H1 (cell line): Measurements from ENCODE around the gene ANKRD9. TPM values are rescaled to one million over a fixed set of nuclear protein-coding genes. Genes with fewer than 3 reads are reported as not detected.

ENCODE experiments used
- ATF3 ChIP-seq: IDR thresholded peaks from 2 replicates; pipeline ENCODE4 v1.6.1; 2011; ENCODE audit warnings: low read depth, mild to moderate bottlenecking, low read length; ENCODE audit not compliant: insufficient read depth
- BACH1 ChIP-seq: IDR thresholded peaks from 2 replicates; pipeline ENCODE4 v1.6.1; 2012; ENCODE audit warnings: low read length, improper control_type of control experiment
- CBX5 ChIP-seq: fragments of 300-800, 300-1000 bp; sonication (generic); IDR thresholded peaks from 2 replicates; pipeline ENCODE4 v1.7.1; 2016; ENCODE audit warnings: antibody characterized with exemption, low read length, low read depth
- CHD1 ChIP-seq: IDR thresholded peaks from 2 replicates; pipeline ENCODE4 v1.6.1; 2012; ENCODE audit warnings: low read depth, low read length, improper control_type of control experiment
- CHD7 ChIP-seq: fragments of 300-600 bp; sonication (generic); IDR thresholded peaks from 2 replicates; pipeline ENCODE4 v1.7.1; 2012; ENCODE audit warnings: low read length, moderate library complexity, mild to moderate bottlenecking, inconsistent platforms; ENCODE audit not compliant: insufficient replicate concordance
- CTCF ChIP-seq, 3 experiments: IDR thresholded peaks; 1 replicate in 2 of 3; 2 replicates in 1 of 3; pipeline versions ENCODE4 v1.5.1 to v1.6.1; 2011; ENCODE audit warnings: low read length in 3 of 3, mild to moderate bottlenecking in 3 of 3, inconsistent platforms in 2 of 3, low read depth in 1 of 3, moderate library complexity in 1 of 3; ENCODE audit not compliant: insufficient read depth in 1 of 3; ENCODE audit errors: control extremely low read depth in 1 of 3
- EP300 ChIP-seq, 2 experiments: IDR thresholded peaks; 1 replicate in 1 of 2; 2 replicates in 1 of 2; pipeline ENCODE4 v1.6.1; 2011 to 2012; ENCODE audit warnings: low read depth in 2 of 2, low read length in 2 of 2, mild to moderate bottlenecking in 2 of 2, borderline replicate concordance in 1 of 2, inconsistent platforms in 1 of 2, moderate library complexity in 1 of 2
- SIRT6 ChIP-seq: IDR thresholded peaks from one replicate; pipeline ENCODE4 v1.7.1; 2012; ENCODE audit warnings: low read length, inconsistent platforms
- SP4 ChIP-seq: IDR thresholded peaks from 2 replicates; pipeline ENCODE4 v1.6.1; 2012; ENCODE audit warnings: low read length, inconsistent platforms
- polyA plus RNA-seq, 7 experiments: library from polyadenylated mRNA; depleted of rRNA in 3 of 7; stranded (reverse) in 5 of 7; unstranded in 2 of 7; fragments of >200 nt in 5 of 7; fragments of 200-250 nt in 2 of 7; gene quantifications; 1 replicate in 5 of 7; 2 replicates in 1 of 7; 4 replicates in 1 of 7; pipeline versions ENCODE4 v1.2.1 to v1.2.3, GENCODE V29; 2011 to 2013; ENCODE audit warnings: missing spikeins in 2 of 7, mixed read lengths in 2 of 7
- total RNA-seq: library from RNA; stranded (reverse); fragmentation: NEBNext Ultra II Directional; extraction: Animal tissue kit (Norgen Biotek cat#: 25700); gene quantifications from 2 replicates; pipeline ENCODE4 v1.2.1, GENCODE V29; 2021

ANKRD9 gene
- total and polyA plus RNA-seq, 2 of the 8 experiments (the other 6 are each of a cell fraction or from before 2014, with no cell fraction given) = 37.0 to 41.8 TPM

- TF ChIP-seq CHD7 (no peak), ATF3 (no peak), CHD1 (no peak), CTCF (IDR thresholded peaks at IDR 0.05; ENCODE audit: control extremely low read depth in 1 of 3, insufficient read depth in 1 of 3, low read depth in 1 of 3, low read length in 3 of 3) (no peak), EP300 (IDR thresholded peaks at IDR 0.05; ENCODE audit: borderline replicate concordance in 1 of 2, low read depth in 2 of 2, low read length in 2 of 2) (no peak), SIRT6 (no peak), BACH1 (no peak), SP4 (no peak), CBX5 (no peak)
Measured at GRCh38 chr14:102506626-102506925, 3.0 kb downstream of the ANKRD9 start (continued).
